Subcutaneous abdominal adipose tissue (tissue), 5 donors: ENCODE results near the gene CHCHD6.

Experiments
- H3K27ac ChIP-seq: one replicate; pipeline ENCODE4 v1.7.0; 2013; ENCODE audit warnings: low read depth, mild to moderate bottlenecking, inconsistent platforms, low read length, moderate library complexity
- H3K27me3 ChIP-seq, 5 donors: one replicate each; pipeline ENCODE4 v1.7.0; 2013; ENCODE audit warnings: low read length in 5 of 5, inconsistent platforms in 1 of 5; ENCODE audit not compliant: control insufficient read depth in 5 of 5, insufficient read depth in 4 of 5
- H3K36me3 ChIP-seq, 5 donors: one replicate each; pipeline ENCODE4 v1.7.0; 2013; ENCODE audit warnings: low read length in 5 of 5; ENCODE audit not compliant: control insufficient read depth in 5 of 5, insufficient read depth in 5 of 5
- H3K4me1 ChIP-seq, 5 donors: one replicate each; pipeline ENCODE4 v1.7.0; 2013; ENCODE audit warnings: low read length in 5 of 5, mild to moderate bottlenecking in 3 of 5, moderate library complexity in 1 of 5; ENCODE audit not compliant: control insufficient read depth in 5 of 5, insufficient read depth in 5 of 5
- H3K4me3 ChIP-seq, 5 donors: one replicate each; pipeline ENCODE4 v1.7.0; 2013; ENCODE audit warnings: low read length in 5 of 5, low read depth in 1 of 5
- H3K9ac ChIP-seq, 5 donors: one replicate each; pipeline ENCODE4 v1.7.0; 2013; ENCODE audit warnings: low read length in 5 of 5, mild to moderate bottlenecking in 4 of 5, moderate library complexity in 3 of 5
- H3K9me3 ChIP-seq, 5 donors: one replicate each; pipeline ENCODE4 v1.7.0; 2013; ENCODE audit warnings: low read length in 5 of 5; ENCODE audit not compliant: control insufficient read depth in 5 of 5
- donor health status: healthy.
- donor health status: healthy.
- donor health status: healthy.
- donor health status: healthy.
- donor health status: healthy.

The CHCHD6 gene

DNA sequence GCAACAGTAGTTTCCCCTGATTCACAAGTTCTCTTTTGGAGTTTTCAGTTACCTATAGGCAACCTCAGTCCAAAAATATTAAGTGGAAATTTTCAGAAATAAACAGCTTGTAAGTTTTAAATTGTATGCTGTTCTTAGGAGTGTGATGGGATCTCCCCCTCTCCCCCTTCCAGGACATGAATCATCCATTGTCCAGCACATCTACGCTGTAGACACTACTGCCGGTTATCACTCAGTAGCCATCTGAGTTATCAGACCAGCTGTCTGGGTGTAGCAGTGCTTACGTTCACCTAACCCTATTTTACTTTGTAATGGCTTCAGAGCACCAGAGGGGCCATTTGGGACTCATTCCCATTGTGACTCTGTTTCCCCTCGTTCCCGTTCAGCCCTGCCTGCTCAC lies 182.2 kb downstream of the CHCHD6 start:
- H3K27me3 ChIP-seq = peaks cover 0 to 7% (median 0%) of the 10 kb centered on the region in 5 donors
- H3K9me3 ChIP-seq = no peaks in the 10 kb centered on the region
- H3K27ac ChIP-seq = no peak overlapping the region
- peaks cover 0 to 5% (median 4%) of the 10 kb centered on the region in 5 donors for H3K4me1 ChIP-seq
- no peak overlapping the region for H3K4me3 ChIP-seq
- H3K36me3 ChIP-seq = no peaks in the 10 kb centered on the region
- H3K9ac ChIP-seq = no peak overlapping the region

GRCh38 chr3:126887686-126888085 lies 183.6 kb downstream of the CHCHD6 start:
- Histone ChIP-seq H3K9ac (no peak overlapping the region), H3K4me3 (no peak overlapping the region), H3K27me3 (peaks cover 0 to 7% (median 0%) of the 10 kb centered on the region in 5 donors), H3K9me3 (no peaks in the 10 kb centered on the region), H3K27ac (no peak overlapping the region), H3K36me3 (no peaks in the 10 kb centered on the region), H3K4me1 (peaks cover 0 to 5% (median 4%) of the 10 kb centered on the region in 5 donors)

GRCh38 chr3:126888186-126888760 lies 184.2 kb downstream of the CHCHD6 start:
- Histone ChIP-seq H3K9me3 (no peaks in the 10 kb centered on the region), H3K4me1 (peaks cover 0 to 4% (median 2%) of the 10 kb centered on the region in 5 donors), H3K36me3 (no peaks in the 10 kb centered on the region), H3K9ac (no peak overlapping the region), H3K27me3 (peaks cover 0 to 7% (median 0%) of the 10 kb centered on the region in 5 donors), H3K27ac (no peak overlapping the region), H3K4me3 (no peak overlapping the region)

DNA sequence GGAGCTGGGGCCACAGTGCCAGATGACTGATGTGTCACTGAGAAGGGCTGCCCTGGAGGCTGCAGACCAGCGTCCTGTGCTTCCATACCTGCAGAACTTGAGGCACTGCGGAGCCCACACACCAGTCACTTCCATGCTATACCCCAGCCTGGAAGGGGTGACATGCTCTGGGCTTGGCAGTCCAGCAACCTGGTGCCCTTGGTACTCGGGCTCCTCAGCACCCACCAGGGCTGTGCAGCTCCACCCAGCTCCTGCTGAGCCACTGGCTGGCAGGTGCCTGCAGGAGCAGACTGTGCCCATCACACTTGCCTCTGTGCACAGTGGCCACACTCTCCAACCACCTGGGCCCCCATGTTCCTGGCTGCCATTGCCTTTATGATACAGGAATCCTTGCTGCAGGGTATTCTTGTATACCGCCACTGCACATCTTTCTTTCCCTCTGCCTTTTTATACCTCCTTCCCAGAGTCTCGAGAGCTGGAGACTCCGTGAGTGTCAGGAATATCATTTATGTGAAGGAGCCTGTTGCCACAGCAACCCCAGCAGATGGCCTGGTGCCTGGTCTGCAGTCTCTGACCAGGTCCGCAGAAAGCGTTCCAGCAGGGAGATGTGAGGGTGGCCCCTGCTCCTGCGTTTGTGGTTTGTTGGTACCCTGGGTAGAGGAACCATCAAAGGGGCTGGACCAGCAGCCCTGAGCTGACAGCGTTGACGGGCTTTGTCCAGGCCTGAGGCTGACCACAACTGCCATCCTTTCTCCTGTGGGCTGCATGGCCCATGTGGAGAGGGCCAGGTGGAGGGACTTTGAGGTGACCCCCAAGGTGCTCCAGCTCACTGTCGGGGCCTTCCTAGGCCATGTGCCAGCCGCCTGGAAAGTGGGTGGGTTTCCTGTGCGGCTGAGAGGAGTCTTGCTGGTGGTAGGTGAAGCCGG lies 185.5 kb downstream of the CHCHD6 start:
- Histone ChIP-seq H3K27me3 (peaks cover 0 to 7% (median 0%) of the 10 kb centered on the region in 5 donors), H3K4me1 (no peaks in the 10 kb centered on the region), H3K4me3 (no peak overlapping the region), H3K9me3 (no peaks in the 10 kb centered on the region), H3K9ac (no peak overlapping the region), H3K36me3 (no peaks in the 10 kb centered on the region), H3K27ac (no peak overlapping the region)

- H3K9me3 ChIP-seq = no peaks in the 10 kb centered on the region
- no peak overlapping the region for H3K4me3 ChIP-seq
- H3K27ac ChIP-seq = no peak overlapping the region
- no peaks in the 10 kb centered on the region for H3K36me3 ChIP-seq
- peaks cover 0 to 7% (median 0%) of the 10 kb centered on the region in 5 donors for H3K27me3 ChIP-seq
- H3K4me1 ChIP-seq = peaks cover 0 to 7% (median 0%) of the 10 kb centered on the region in 5 donors
- H3K9ac ChIP-seq = no peak overlapping the region
These were observed 187.1 kb downstream of the CHCHD6 start for GRCh38 chr3:126891141-126891540.

DNA sequence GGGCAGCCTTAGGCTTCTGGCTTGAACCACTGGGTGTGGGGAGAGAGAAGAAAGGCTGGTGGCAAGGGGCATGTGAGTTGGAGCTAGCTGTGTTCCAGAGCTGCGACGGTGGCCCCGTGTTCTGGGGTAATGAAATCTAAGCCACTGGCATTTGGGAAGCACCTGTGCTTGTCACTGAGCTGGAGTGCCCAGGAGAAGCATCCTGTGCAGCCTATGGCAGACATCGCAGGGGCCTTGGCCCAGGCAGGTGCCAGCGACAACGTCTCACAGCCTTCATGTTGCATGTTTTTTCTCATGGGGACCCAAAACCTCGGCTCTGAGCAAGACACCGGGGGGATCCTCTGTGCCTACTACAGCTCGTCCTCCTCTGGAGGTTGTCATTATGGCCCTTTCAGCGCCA lies 187.8 kb downstream of the CHCHD6 start:
- Histone ChIP-seq H3K4me1 (peaks cover 0 to 7% (median 0%) of the 10 kb centered on the region in 5 donors), H3K36me3 (no peaks in the 10 kb centered on the region), H3K4me3 (no peak overlapping the region), H3K27me3 (peaks cover 0 to 6% (median 0%) of the 10 kb centered on the region in 5 donors), H3K9ac (no peak overlapping the region), H3K9me3 (no peaks in the 10 kb centered on the region), H3K27ac (no peak overlapping the region)

- no peaks in the 10 kb centered on the region for H3K9me3 ChIP-seq
- H3K27me3 ChIP-seq = peaks cover 0 to 6% (median 0%) of the 10 kb centered on the region in 5 donors
- H3K27ac ChIP-seq = no peak overlapping the region
- H3K4me1 ChIP-seq = peaks cover 0 to 7% (median 0%) of the 10 kb centered on the region in 5 donors
- H3K36me3 ChIP-seq = no peaks in the 10 kb centered on the region
- H3K9ac ChIP-seq = no peak overlapping the region
- H3K4me3 ChIP-seq = no peak overlapping the region
These were observed 189.6 kb downstream of the CHCHD6 start for GRCh38 chr3:126893651-126894050.

DNA sequence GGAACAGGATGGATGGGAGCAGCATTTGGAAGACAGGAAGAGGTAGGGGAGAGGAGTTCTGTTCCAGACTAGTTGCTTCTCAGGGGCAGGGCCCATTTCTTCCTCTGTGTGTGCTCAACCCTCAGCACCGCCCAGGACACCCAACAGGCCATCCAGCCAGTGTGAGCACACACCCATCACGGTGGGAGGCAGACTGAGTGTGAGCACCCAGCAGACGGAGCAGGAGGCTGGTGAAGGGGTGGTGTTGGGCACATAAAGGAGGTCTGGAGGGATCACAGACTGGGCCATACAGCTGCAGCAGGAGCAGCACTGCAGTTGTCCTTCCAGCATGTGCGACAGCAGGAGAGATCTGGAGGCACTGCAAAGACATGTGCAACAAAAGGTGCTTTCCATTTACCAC lies 190.4 kb downstream of the CHCHD6 start:
- no peak overlapping the region for H3K27ac ChIP-seq
- H3K9ac ChIP-seq = no peak overlapping the region
- peaks cover 0 to 7% (median 0%) of the 10 kb centered on the region in 5 donors for H3K4me1 ChIP-seq
- no peak overlapping the region for H3K4me3 ChIP-seq
- H3K27me3 ChIP-seq = peaks cover 0 to 6% (median 0%) of the 10 kb centered on the region in 5 donors
- H3K9me3 ChIP-seq = no peaks in the 10 kb centered on the region
- no peaks in the 10 kb centered on the region for H3K36me3 ChIP-seq

GRCh38 chr3:126895178-126896066 lies 191.4 kb downstream of the CHCHD6 start:
- no peak overlapping the region for H3K27ac ChIP-seq

More at GRCh38 chr3:126895178-126896066, 191.4 kb downstream of the CHCHD6 start:
- H3K36me3 ChIP-seq = no peaks in the 10 kb centered on the region
- no peak overlapping the region for H3K9ac ChIP-seq
- H3K4me3 ChIP-seq = no peak overlapping the region
- H3K27me3 ChIP-seq = peaks cover 0 to 6% (median 0%) of the 10 kb centered on the region in 5 donors
- H3K9me3 ChIP-seq = no peaks in the 10 kb centered on the region
- peaks cover 0 to 7% (median 0%) of the 10 kb centered on the region in 5 donors for H3K4me1 ChIP-seq
